GM19099 (cell line): ENCODE results near the gene CCDC15.

Experiments used
- POLR2A ChIP-seq: IDR thresholded peaks from 3 replicates; pipeline ENCODE4 v1.6.1; 2011; ENCODE audit warnings: low read depth; ENCODE audit not compliant: insufficient read length; ENCODE audit errors: extremely low read depth

The CCDC15 gene

GRCh38 chr11:124953753-124954589 is at the start of gene CCDC15:
Gene CCDC15, plus strand, starts transcription at chr11:124954202. Its CDS starts 531 bp downstream, at chr11:124954733.
- peak; percentile 97 for TF ChIP-seq POLR2A

- TF ChIP-seq POLR2A: no peak
Measured at GRCh38 chr11:124915541-124916369, 38.2 kb upstream of the CCDC15 start.

- TF ChIP-seq POLR2A: no peak
Measured at GRCh38 chr11:124916370-124916710, 37.7 kb upstream of the CCDC15 start.

- TF ChIP-seq POLR2A: no peak
Measured at GRCh38 chr11:124917115-124917637, 36.8 kb upstream of the CCDC15 start.

GRCh38 chr11:124918950-124919349 is 35.1 kb upstream of the CCDC15 start, which contains the start of gene HEPN1:
Gene HEPN1, plus strand, starts transcription at chr11:124919250.
- no peak for TF ChIP-seq POLR2A

- no peak for TF ChIP-seq POLR2A
Measured at GRCh38 chr11:124919898-124920297, 34.1 kb upstream of the CCDC15 start.

GRCh38 chr11:124920356-124920755 is 33.6 kb upstream of the CCDC15 start:
- no peak for TF ChIP-seq POLR2A

- TF ChIP-seq POLR2A: no peak
Measured at GRCh38 chr11:124920870-124921609, 33.0 kb upstream of the CCDC15 start.

GRCh38 chr11:124922831-124923230 is 31.2 kb upstream of the CCDC15 start:
- TF ChIP-seq POLR2A: no peak

- TF ChIP-seq POLR2A: no peak
Measured at GRCh38 chr11:124923296-124923695, 30.7 kb upstream of the CCDC15 start.

- TF ChIP-seq POLR2A: no peak
Measured at GRCh38 chr11:124928942-124929665, 24.9 kb upstream of the CCDC15 start.

GRCh38 chr11:124930799-124931198 is 23.2 kb upstream of the CCDC15 start:
- no peak for TF ChIP-seq POLR2A

- TF ChIP-seq POLR2A: no peak
Measured at GRCh38 chr11:124934862-124935547, 19.0 kb upstream of the CCDC15 start.

GRCh38 chr11:124935548-124936514 is 18.2 kb upstream of the CCDC15 start, which contains the start of gene HEPACAM:
Gene HEPACAM, minus strand, starts transcription at chr11:124936047. Its CDS starts 41 bp downstream, at chr11:124936006.
- no peak for TF ChIP-seq POLR2A
